H1 (cell line): Measurements from ENCODE around the gene OLR1.

Experiments
- CHD2 ChIP-seq: IDR thresholded peaks from 2 replicates; pipeline ENCODE4 v1.6.1; 2012; ENCODE audit warnings: low read length, improper control_type of control experiment
- JUND ChIP-seq: IDR thresholded peaks from 2 replicates; pipeline ENCODE4 v1.6.1; 2011; ENCODE audit warnings: mild to moderate bottlenecking, improper control_type of control experiment, low read length
- MAFK ChIP-seq: IDR thresholded peaks from 2 replicates; pipeline ENCODE4 v1.6.1; 2012; ENCODE audit warnings: low read depth, mild to moderate bottlenecking, improper control_type of control experiment, low read length
- MAX ChIP-seq: IDR thresholded peaks from 2 replicates; pipeline ENCODE4 v1.6.1; 2012; ENCODE audit warnings: inconsistent platforms
- NRF1 ChIP-seq: IDR thresholded peaks from 2 replicates; pipeline ENCODE4 v1.6.1; 2011; ENCODE audit warnings: mild to moderate bottlenecking, low read depth, low read length, improper control_type of control experiment
- POLR2A ChIP-seq, 2 experiments: IDR thresholded peaks; 1 replicate in 1 of 2; 2 replicates in 1 of 2; pipeline ENCODE4 v1.6.1; 2011; ENCODE audit warnings: low read depth in 2 of 2, low read length in 2 of 2, mild to moderate bottlenecking in 2 of 2; ENCODE audit errors: control extremely low read depth in 1 of 2
- SUZ12 ChIP-seq: fragments of 200-600 bp; sonication (generic); IDR thresholded peaks from 2 replicates; pipeline ENCODE4 v1.6.1; 2012; ENCODE audit warnings: mild to moderate bottlenecking, inconsistent platforms, low read length, moderate library complexity, mixed read lengths
- TAF1 ChIP-seq: IDR thresholded peaks from 2 replicates; pipeline ENCODE4 v1.6.1; 2011; ENCODE audit warnings: mild to moderate bottlenecking, low read depth, low read length
- TEAD4 ChIP-seq: IDR thresholded peaks from 2 replicates; pipeline ENCODE4 v1.6.1; 2012; ENCODE audit warnings: low read depth, low read length, inconsistent platforms, mixed read lengths
- TF ChIP-seq, protein P1 (sequence below), 3 experiments: IDR thresholded peaks; 1 replicate in 2 of 3; 2 replicates in 1 of 3; pipeline versions ENCODE4 v1.5.1 to v1.6.1; 2011; ENCODE audit warnings: low read length in 3 of 3, mild to moderate bottlenecking in 3 of 3, inconsistent platforms in 2 of 3, low read depth in 1 of 3, moderate library complexity in 1 of 3; ENCODE audit not compliant: insufficient read depth in 1 of 3; ENCODE audit errors: control extremely low read depth in 1 of 3

DNA sequence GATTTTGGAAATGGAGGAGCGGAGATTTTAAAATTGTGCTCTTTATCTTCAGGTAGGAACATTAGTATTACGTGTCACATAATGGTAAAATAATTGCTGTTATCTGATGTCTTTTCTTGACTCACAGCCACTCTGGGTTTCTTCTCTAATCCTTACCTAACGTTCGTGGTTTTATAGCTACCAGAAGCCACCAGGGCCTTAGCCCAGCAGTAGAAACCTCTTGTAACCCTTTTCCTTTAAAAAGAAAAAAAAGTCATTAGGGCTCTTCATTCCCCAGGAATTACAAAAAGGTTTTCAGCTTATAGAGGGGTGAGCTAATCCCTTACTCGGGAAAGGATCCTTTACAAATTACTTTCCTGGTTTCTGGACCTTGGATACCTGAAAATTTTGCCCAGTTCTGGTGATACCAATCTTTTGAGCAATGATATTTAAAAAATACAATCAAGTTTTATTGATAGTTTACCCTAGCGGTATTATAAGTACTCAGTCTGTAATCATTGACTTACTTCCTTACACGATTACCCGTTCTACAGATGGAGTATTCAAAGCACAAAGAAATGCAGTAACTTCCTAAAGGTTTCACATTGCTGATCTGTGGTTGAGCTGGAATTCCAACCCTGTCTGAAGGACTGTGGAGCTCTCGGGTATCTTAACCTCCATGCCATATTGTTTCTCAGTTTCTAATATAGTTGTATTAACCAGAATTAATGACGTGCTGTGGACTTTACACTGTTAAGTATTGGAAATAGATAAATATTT lies 42.4 kb upstream of the OLR1 start:
- no peak for TF ChIP-seq JUND
- TF ChIP-seq, protein P1, sequence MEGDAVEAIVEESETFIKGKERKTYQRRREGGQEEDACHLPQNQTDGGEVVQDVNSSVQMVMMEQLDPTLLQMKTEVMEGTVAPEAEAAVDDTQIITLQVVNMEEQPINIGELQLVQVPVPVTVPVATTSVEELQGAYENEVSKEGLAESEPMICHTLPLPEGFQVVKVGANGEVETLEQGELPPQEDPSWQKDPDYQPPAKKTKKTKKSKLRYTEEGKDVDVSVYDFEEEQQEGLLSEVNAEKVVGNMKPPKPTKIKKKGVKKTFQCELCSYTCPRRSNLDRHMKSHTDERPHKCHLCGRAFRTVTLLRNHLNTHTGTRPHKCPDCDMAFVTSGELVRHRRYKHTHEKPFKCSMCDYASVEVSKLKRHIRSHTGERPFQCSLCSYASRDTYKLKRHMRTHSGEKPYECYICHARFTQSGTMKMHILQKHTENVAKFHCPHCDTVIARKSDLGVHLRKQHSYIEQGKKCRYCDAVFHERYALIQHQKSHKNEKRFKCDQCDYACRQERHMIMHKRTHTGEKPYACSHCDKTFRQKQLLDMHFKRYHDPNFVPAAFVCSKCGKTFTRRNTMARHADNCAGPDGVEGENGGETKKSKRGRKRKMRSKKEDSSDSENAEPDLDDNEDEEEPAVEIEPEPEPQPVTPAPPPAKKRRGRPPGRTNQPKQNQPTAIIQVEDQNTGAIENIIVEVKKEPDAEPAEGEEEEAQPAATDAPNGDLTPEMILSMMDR (IDR thresholded peaks at IDR 0.05; ENCODE audit: control extremely low read depth in 1 of 3, insufficient read depth in 1 of 3, low read depth in 1 of 3, low read length in 3 of 3): no peak
- TF ChIP-seq POLR2A (IDR thresholded peaks at IDR 0.05; ENCODE audit: control extremely low read depth in 1 of 2, low read depth in 2 of 2, low read length in 2 of 2): no peak
- no peak for TF ChIP-seq CHD2
- TF ChIP-seq TAF1: no peak
- no peak for TF ChIP-seq MAX
- no peak for TF ChIP-seq TEAD4
- no peak for TF ChIP-seq SUZ12
- no peak for TF ChIP-seq MAFK
- no peak for TF ChIP-seq NRF1
